Loucy (cell line): ENCODE results near the gene NHS.

Experiments used
- CTCF ChIP-seq: fragments of 200-600 bp; sonication (generic); conservative IDR thresholded peaks from 2 replicates; pipeline ENCODE4 v1.5.1; 2014; ENCODE audit warnings: mild to moderate bottlenecking, antibody characterized with exemption, low read length
- EZH2phosphoT487 ChIP-seq: fragments of 200-600 bp; IDR thresholded peaks from 2 replicates; pipeline ENCODE4 v1.6.1; 2018; ENCODE audit warnings: antibody characterized with exemption, mild to moderate bottlenecking, moderate library complexity, borderline replicate concordance

GRCh38 chrX:17438221-17438620 lies 63.2 kb downstream of the NHS start:
- TF ChIP-seq CTCF = no peak
- no peak for TF ChIP-seq EZH2phosphoT487
